ENCODE results near the gene MLLT3.

GRCh38 chr9:20376042-20376441 lies 246.3 kb downstream of the MLLT3 start:
- TF ChIP-seq POLR2A (IDR thresholded peaks at IDR 0.05; ENCODE audit: low read length) = no peak
- no peak for TF ChIP-seq GATA1 (IDR thresholded peaks at IDR 0.05; ENCODE audit: low read depth, low read length)

All from erythroblast (primary cell).